Measurements from ENCODE around the gene ACOT4. TPM values are rescaled to one million over a fixed set of nuclear protein-coding genes. Genes with fewer than 3 reads are reported as not detected.
"Not testable (repeated sequence)": the region's sequence is repeated elsewhere in the genome, so short reads cannot be mapped to it uniquely, and the experiment has no call there.

ACOT4 gene
- total RNA-seq, 1 experiment from 2014 or later = 1.8 TPM

DNA sequence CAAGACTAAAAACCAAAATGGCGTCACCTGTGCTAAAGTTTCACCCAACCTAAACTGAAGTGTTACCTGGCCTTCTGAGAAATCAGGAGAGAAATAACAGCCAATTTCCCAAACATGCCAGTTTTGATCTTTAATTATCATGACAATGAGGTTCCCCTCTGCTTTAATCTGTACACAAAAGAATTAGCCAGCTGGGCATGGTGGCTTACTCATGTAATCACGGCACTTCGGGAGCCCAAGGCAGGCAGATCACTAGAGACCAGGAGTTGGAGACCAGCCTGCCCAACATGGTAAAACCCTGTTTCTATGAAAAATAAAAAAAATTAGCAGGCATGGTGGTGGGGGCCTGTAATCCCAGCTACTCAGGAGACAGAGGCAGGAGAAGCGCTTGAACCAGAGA lies 37.8 kb upstream of the ACOT4 start:
- Histone ChIP-seq H3K4ac (ENCODE audit: low read depth, low read length) (no peak overlapping the region), H3K79me1 (ENCODE audit: insufficient read depth, low read depth, low read length, poor library complexity, severe bottlenecking) (no peaks in the 10 kb centered on the region), H3K9me3 (ENCODE audit: control insufficient read depth, low read depth, low read length) (no peaks in the 10 kb centered on the region)

GRCh38 chr14:73557201-73557600 lies 34.5 kb upstream of the ACOT4 start:
- H2BK120ac ChIP-seq (ENCODE audit: low read depth, low read length, poor library complexity, severe bottlenecking); H3K79me1 ChIP-seq (ENCODE audit: insufficient read depth, low read depth, low read length, poor library complexity, severe bottlenecking); H3K14ac ChIP-seq (ENCODE audit: insufficient read depth, low read length); H2AFZ ChIP-seq (ENCODE audit: low read length); H3K23me2 ChIP-seq (ENCODE audit: insufficient read length, low read depth, low read length, poor library complexity, severe bottlenecking); H4K91ac ChIP-seq (ENCODE audit: insufficient read length, low read depth, low read length); H3K4me1 ChIP-seq (ENCODE audit: insufficient read depth, low read length); H3K23ac ChIP-seq (ENCODE audit: insufficient read length, low read depth, low read length); H3K56ac ChIP-seq (ENCODE audit: insufficient read length, low read depth, low read length); H3K36me3 Mint-ChIP-seq (ENCODE audit: insufficient read depth in 1 of 3, low read depth in 3 of 3); H4K20me1 ChIP-seq (ENCODE audit: control insufficient read depth, insufficient read depth, insufficient read length); DNase-seq; H3K27me3 Mint-ChIP-seq (ENCODE audit: low read depth); H3K27ac Mint-ChIP-seq; H3K9me3 Mint-ChIP-seq; H3K18ac ChIP-seq (ENCODE audit: insufficient read length, low read depth, low read length); H3K4me3 Mint-ChIP-seq; H2BK15ac ChIP-seq (ENCODE audit: low read depth, low read length); H3K9me3 ChIP-seq (ENCODE audit: control insufficient read depth, low read depth, low read length); H3K79me2 ChIP-seq (ENCODE audit: insufficient read depth, low read length); H2BK12ac ChIP-seq (ENCODE audit: insufficient read length, low read depth, low read length); H4K5ac ChIP-seq (ENCODE audit: insufficient read length, low read depth, low read length); H3K27ac ChIP-seq (ENCODE audit: insufficient read length, low read depth, low read length); H3K27me3 ChIP-seq (ENCODE audit: insufficient read depth, low read length); H2AK5ac ChIP-seq (ENCODE audit: insufficient read length, low read length); H4K8ac ChIP-seq (replicated peaks; ENCODE audit: insufficient read length, low read depth, low read length); H2BK20ac ChIP-seq (ENCODE audit: low read depth, low read length, poor library complexity, severe bottlenecking); H3T11ph ChIP-seq (ENCODE audit: low read length); H3K4ac ChIP-seq (ENCODE audit: low read depth, low read length); H3K4me2 ChIP-seq (ENCODE audit: insufficient read depth, insufficient read length, low read length); H3K9ac ChIP-seq (ENCODE audit: extremely low read depth, insufficient read length, low read length); H2BK5ac ChIP-seq (ENCODE audit: insufficient read length, low read length): not testable (repeated sequence)
- peaks cover 8 to 11% of the 10 kb centered on the region in 2 experiments for H3K4me1 Mint-ChIP-seq
- no CpG with 5 or more reads among the region's 2 CpGs for WGBS (ENCODE audit: extremely low coverage, insufficient read length, low lambda C conversion rate)

More for the DNA sequence above, 37.8 kb upstream of the ACOT4 start:
- Mint-ChIP-seq H3K9me3 (no peaks in the 10 kb centered on the region), H3K27me3 (ENCODE audit: low read depth) (peaks cover 1% of the 10 kb centered on the region), H3K4me3 (no peak overlapping the region), H3K36me3 (ENCODE audit: insufficient read depth in 1 of 3, low read depth in 3 of 3) (no peaks in the 10 kb centered on the region), H3K27ac (no peak overlapping the region), H3K4me1 (peaks cover 2 to 4% of the 10 kb centered on the region in 2 experiments; a peak in 1 of 4 replicates)
- Histone ChIP-seq H3K79me2 (ENCODE audit: insufficient read depth, low read length) (no peaks in the 10 kb centered on the region), H3K23me2 (ENCODE audit: insufficient read length, low read depth, low read length, poor library complexity, severe bottlenecking) (no peaks in the 10 kb centered on the region), H4K8ac (replicated peaks; ENCODE audit: insufficient read length, low read depth, low read length) (no peak overlapping the region), H3K27me3 (ENCODE audit: insufficient read depth, low read length) (no peaks in the 10 kb centered on the region), H2BK20ac (ENCODE audit: low read depth, low read length, poor library complexity, severe bottlenecking) (no peak overlapping the region), H2BK15ac (ENCODE audit: low read depth, low read length) (no peak overlapping the region; the same call in 1 of the 2 replicates), H2BK5ac (ENCODE audit: insufficient read length, low read length) (no peak overlapping the region), H3K18ac (ENCODE audit: insufficient read length, low read depth, low read length) (no peak overlapping the region), H2BK120ac (ENCODE audit: low read depth, low read length, poor library complexity, severe bottlenecking) (no peak overlapping the region), H3K14ac (ENCODE audit: insufficient read depth, low read length) (no peak overlapping the region), H3K23ac (ENCODE audit: insufficient read length, low read depth, low read length) (no peak overlapping the region), H2AFZ (ENCODE audit: low read length) (no peak overlapping the region), H3K4me2 (ENCODE audit: insufficient read depth, insufficient read length, low read length) (no peak overlapping the region), H3K56ac (ENCODE audit: insufficient read length, low read depth, low read length) (no peak overlapping the region), H3K9ac (ENCODE audit: extremely low read depth, insufficient read length, low read length) (no peak overlapping the region), H3K27ac (ENCODE audit: insufficient read length, low read depth, low read length) (no peak overlapping the region), H3T11ph (ENCODE audit: low read length) (no peak overlapping the region), H3K4me1 (ENCODE audit: insufficient read depth, low read length) (no peaks in the 10 kb centered on the region), H4K91ac (ENCODE audit: insufficient read length, low read depth, low read length) (no peak overlapping the region), H4K5ac (ENCODE audit: insufficient read length, low read depth, low read length) (no peak overlapping the region), H2BK12ac (ENCODE audit: insufficient read length, low read depth, low read length) (no peak overlapping the region), H2AK5ac (ENCODE audit: insufficient read length, low read length) (no peak overlapping the region), H4K20me1 (ENCODE audit: control insufficient read depth, insufficient read depth, insufficient read length) (no peaks in the 10 kb centered on the region)
- TF ChIP-seq CTCF (conservative IDR thresholded peaks at IDR 0.05) = no peak
- DNase-seq = no peak
- no CpG with 5 or more reads among the region's 4 CpGs for WGBS (ENCODE audit: extremely low coverage, insufficient read length, low lambda C conversion rate)

Data from H9 (cell line).